PC-9 (cell line): Measurements from ENCODE around the gene MYOG. TPM values are rescaled to one million over a fixed set of nuclear protein-coding genes. Genes with fewer than 3 reads are reported as not detected.

Source experiments
- BruUV-seq: library from RNA; stranded (reverse); fragments of 400-500 nt; replicated peaks from 2 replicates; lab custom pipeline; 2021; lab: Mats Ljungman, UMichigan
- CTCF ChIA-PET: fragments of 300-600 bp; sonication (Branson Sonifier 250); formaldehyde crosslinking; loops from one replicate; lab custom pipeline; 2022; ENCODE audit warnings: antibody characterized with exemption; lab: Charles Lee
- POLR2A ChIA-PET: fragments of 300-600 bp; sonication (Branson Sonifier 250); formaldehyde crosslinking; loops from one replicate; lab custom pipeline; 2022; ENCODE audit warnings: antibody characterized with exemption; ENCODE audit not compliant: unreplicated experiment; lab: Charles Lee
- DNase-seq, 2 experiments: peaks; one replicate each; pipeline versions ENCODE4 v3.0.0 to v3.0.0-alpha.2; 2015 to 2022; ENCODE audit warnings: mixed read lengths in 1 of 2
- H2AFZ ChIP-seq: fragments of 200-600 bp; sonication (generic); 2 replicates; pipeline ENCODE4 v1.8.1; 2017; ENCODE audit warnings: antibody characterized with exemption
- H3F3A ChIP-seq: fragments of 200-600 bp; sonication (generic); 2 replicates; pipeline ENCODE4 v1.8.1; 2017; ENCODE audit warnings: antibody characterized with exemption, mild to moderate bottlenecking, low read depth; ENCODE audit not compliant: insufficient read depth
- H3K27ac ChIP-seq: fragments of 200-600 bp; sonication (generic); 2 replicates; pipeline ENCODE4 v1.6.1; 2016; ENCODE audit warnings: mixed run types
- H3K27me3 ChIP-seq: fragments of 200-600 bp; sonication (generic); 2 replicates; pipeline ENCODE4 v1.6.1; 2016; ENCODE audit warnings: low read depth, mixed run types; ENCODE audit not compliant: insufficient read depth
- H3K36me3 ChIP-seq: fragments of 200-600 bp; sonication (generic); 2 replicates; pipeline ENCODE4 v1.6.1; 2016; ENCODE audit warnings: low read depth, mixed run types
- H3K4me1 ChIP-seq: fragments of 200-600 bp; sonication (generic); replicated peaks from 2 replicates; pipeline ENCODE4 v1.6.1; 2016; ENCODE audit warnings: mixed run types; ENCODE audit not compliant: insufficient read depth
- H3K4me2 ChIP-seq: fragments of 200-600 bp; sonication (generic); 2 replicates; pipeline ENCODE4 v1.6.1; 2017; ENCODE audit warnings: mixed run types
- H3K4me3 ChIP-seq: fragments of 200-600 bp; sonication (generic); 2 replicates; pipeline ENCODE4 v1.6.1; 2016; ENCODE audit warnings: mixed run types
- H3K79me2 ChIP-seq: fragments of 200-600 bp; sonication (generic); 2 replicates; pipeline ENCODE4 v1.6.1; 2017; ENCODE audit warnings: low read depth, mixed run types
- H3K9me2 ChIP-seq: fragments of 200-600 bp; sonication (generic); 2 replicates; pipeline ENCODE4 v1.8.1; 2017; ENCODE audit warnings: mild to moderate bottlenecking; ENCODE audit not compliant: insufficient read depth
- H3K9me3 ChIP-seq: fragments of 200-600 bp; sonication (generic); 2 replicates; pipeline ENCODE4 v1.8.1; 2016; ENCODE audit warnings: low read depth; ENCODE audit not compliant: insufficient read depth
- H4K20me1 ChIP-seq: fragments of 200-600 bp; sonication (generic); 2 replicates; pipeline ENCODE4 v1.8.1; 2017; ENCODE audit not compliant: insufficient read depth
- EZH2 ChIP-seq: fragments of 200-600 bp; sonication (generic); IDR thresholded peaks from 2 replicates; pipeline ENCODE4 v1.8.0; 2017; ENCODE audit warnings: antibody characterized with exemption, low read depth
- intact Hi-C: fragments of 100-400 bp; cut with micrococcal nuclease; formaldehyde crosslinking; loops from one replicate; pipeline ENCODE4 v1.10.0; 2022; ENCODE audit not compliant: unreplicated experiment
- total RNA-seq: library from RNA; stranded (reverse); gene quantifications from 2 replicates; pipeline ENCODE4 v1.2.3, GENCODE V29; 2021
- TF ChIP-seq, protein P1 (sequence below): fragments of 200-600 bp; sonication (generic); conservative IDR thresholded peaks from 2 replicates; pipeline ENCODE4 v1.6.1; 2017; ENCODE audit warnings: mixed run types, antibody characterized with exemption, mild to moderate bottlenecking, moderate library complexity

The MYOG gene
- total RNA-seq, 1 experiment from 2014 or later = not detected

- no peaks in the 10 kb centered on the region for H3K9me3 ChIP-seq
- H3K9me2 ChIP-seq = no peaks in the 10 kb centered on the region
- no peak overlapping the region for H3K4me3 ChIP-seq
- CTCF ChIA-PET = no interaction called here
- H3K27me3 ChIP-seq = 0 out of 2 replicates have a peak, but pooled peaks cover 10% of the 10 kb centered on the region
- H3K36me3 ChIP-seq = no peaks in the 10 kb centered on the region
- no peak for DNase-seq
- no peak overlapping the region for H2AFZ ChIP-seq
- intact Hi-C loops = no loop called here
- no peaks in the 10 kb centered on the region for H3K79me2 ChIP-seq
- no peaks in the 10 kb centered on the region for H3F3A ChIP-seq
- POLR2A ChIA-PET = no interaction called here
- H3K4me2 ChIP-seq = no peak overlapping the region
- no TSS peak for BruUV-seq
- no peaks in the 10 kb centered on the region for H4K20me1 ChIP-seq
- TF ChIP-seq, protein P1, sequence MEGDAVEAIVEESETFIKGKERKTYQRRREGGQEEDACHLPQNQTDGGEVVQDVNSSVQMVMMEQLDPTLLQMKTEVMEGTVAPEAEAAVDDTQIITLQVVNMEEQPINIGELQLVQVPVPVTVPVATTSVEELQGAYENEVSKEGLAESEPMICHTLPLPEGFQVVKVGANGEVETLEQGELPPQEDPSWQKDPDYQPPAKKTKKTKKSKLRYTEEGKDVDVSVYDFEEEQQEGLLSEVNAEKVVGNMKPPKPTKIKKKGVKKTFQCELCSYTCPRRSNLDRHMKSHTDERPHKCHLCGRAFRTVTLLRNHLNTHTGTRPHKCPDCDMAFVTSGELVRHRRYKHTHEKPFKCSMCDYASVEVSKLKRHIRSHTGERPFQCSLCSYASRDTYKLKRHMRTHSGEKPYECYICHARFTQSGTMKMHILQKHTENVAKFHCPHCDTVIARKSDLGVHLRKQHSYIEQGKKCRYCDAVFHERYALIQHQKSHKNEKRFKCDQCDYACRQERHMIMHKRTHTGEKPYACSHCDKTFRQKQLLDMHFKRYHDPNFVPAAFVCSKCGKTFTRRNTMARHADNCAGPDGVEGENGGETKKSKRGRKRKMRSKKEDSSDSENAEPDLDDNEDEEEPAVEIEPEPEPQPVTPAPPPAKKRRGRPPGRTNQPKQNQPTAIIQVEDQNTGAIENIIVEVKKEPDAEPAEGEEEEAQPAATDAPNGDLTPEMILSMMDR = no peak
- TF ChIP-seq EZH2 = no peak
- no peak overlapping the region for H3K27ac ChIP-seq
- H3K4me1 ChIP-seq = no peaks in the 10 kb centered on the region
Observed at GRCh38 chr1:203078478-203078877, 7.3 kb downstream of the MYOG start.

DNA sequence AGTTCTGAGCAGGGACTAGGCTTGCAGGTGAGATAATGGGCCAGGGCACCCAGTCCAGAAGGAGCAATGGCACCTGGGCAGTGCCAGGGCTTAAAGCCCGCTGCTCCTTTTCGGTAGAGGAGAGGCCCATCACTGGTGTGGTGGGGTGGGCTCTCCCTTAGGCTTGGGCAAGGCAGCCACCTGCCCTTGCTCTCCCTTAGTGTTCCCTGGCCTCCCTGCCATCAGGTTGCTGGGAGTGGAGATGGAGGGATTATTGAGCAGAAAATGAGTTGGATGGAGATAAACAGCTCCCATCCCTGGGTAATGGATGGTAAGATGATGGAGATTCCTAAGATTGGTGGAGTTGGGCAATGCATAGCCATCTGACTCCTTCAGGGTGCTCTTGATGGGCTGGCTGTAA lies 7.9 kb downstream of the MYOG start:
- Histone ChIP-seq H3K79me2 (no peaks in the 10 kb centered on the region), H3K4me1 (no peaks in the 10 kb centered on the region), H3K36me3 (no peaks in the 10 kb centered on the region), H3K4me3 (no peak overlapping the region), H3K4me2 (no peak overlapping the region), H4K20me1 (no peaks in the 10 kb centered on the region), H2AFZ (no peak overlapping the region), H3K27me3 (peaks cover 14% of the 10 kb centered on the region; the same call in 1 of the 2 replicates), H3F3A (no peaks in the 10 kb centered on the region), H3K9me2 (no peaks in the 10 kb centered on the region), H3K27ac (no peak overlapping the region), H3K9me3 (no peaks in the 10 kb centered on the region)
- ChIA-PET POLR2A (no interaction called here), CTCF (interaction anchor here (0.6 kb wide), 1 partner anchor 389 kb away, joined by 3 read pairs; no protein-coding TSS in a partner anchor)
- no TSS peak for BruUV-seq
- DNase-seq = no peak
- intact Hi-C loops = no loop called here
- TF ChIP-seq, protein P1 = no peak
- no peak for TF ChIP-seq EZH2

GRCh38 chr1:203077367-203077766 lies 8.4 kb downstream of the MYOG start:
- Histone ChIP-seq H3K4me1 (no peaks in the 10 kb centered on the region), H3K27ac (no peak overlapping the region), H4K20me1 (no peaks in the 10 kb centered on the region), H3K79me2 (no peaks in the 10 kb centered on the region), H3K4me2 (no peak overlapping the region), H3K27me3 (peaks cover 14% of the 10 kb centered on the region; the same call in 1 of the 2 replicates), H3F3A (no peaks in the 10 kb centered on the region), H3K4me3 (no peak overlapping the region), H3K9me3 (no peaks in the 10 kb centered on the region), H3K36me3 (no peaks in the 10 kb centered on the region), H2AFZ (no peak overlapping the region), H3K9me2 (no peaks in the 10 kb centered on the region)
- intact Hi-C loops = no loop called here
- DNase-seq = no peak
- POLR2A ChIA-PET = no interaction called here
- TF ChIP-seq EZH2 = no peak
- TF ChIP-seq, protein P1 = no peak
- CTCF ChIA-PET = interaction anchor here (0.6 kb wide), 1 partner anchor 388 kb away, joined by 3 read pairs; no protein-coding TSS in a partner anchor
- BruUV-seq = no TSS peak
